Measurements from ENCODE around the gene BTG4. TPM values are rescaled to one million over a fixed set of nuclear protein-coding genes. Genes with fewer than 3 reads are reported as not detected.
A peak's percentile ranks its signal among the peaks of the same experiment; 100 is the strongest.

Gene BTG4
- total RNA-seq, 1 donor from 2014 or later: not detected

- peak; percentile 78 for DNase-seq (ENCODE audit: low spot score)
- peak; percentile 95 for ATAC-seq
- intact Hi-C loops (cut with DNase I): no loop called here
Measured at GRCh38 chr11:111446404-111447111, 65.6 kb downstream of the BTG4 start.

- ATAC-seq (peak; percentile 54), DNase-seq (ENCODE audit: low spot score) (no peak)
- intact Hi-C loops (cut with DNase I): no loop called here
Measured at GRCh38 chr11:111445586-111445985, 66.6 kb downstream of the BTG4 start.

Small RNA genes within 50 kb of the gene (microRNA-seq; reads per million reads assigned to microRNA genes)
- gene MIR34B (6.2 reads per million, percentile 14 among the genes with 10 or more reads in this experiment), gene MIR34C (119 reads per million, percentile 58 among the genes with 10 or more reads in this experiment)

Other genes starting within 250 kb of the BTG4 start
- gene POU2AF3, start 213.8 kb downstream of the BTG4 start, total RNA-seq: 3.1 TPM
- 1.2 TPM for gene POU2AF1, start 133.1 kb downstream of the BTG4 start, total RNA-seq
- not detected for gene HOATZ, start 2.4 kb upstream of the BTG4 start, total RNA-seq
- 11.0 TPM for gene LAYN, start 28.3 kb upstream of the BTG4 start, total RNA-seq
- 28.3 TPM for gene SIK2, start 90.1 kb upstream of the BTG4 start, total RNA-seq